ENCODE data around the gene METTL4.
"Not testable (repeated sequence)": the region's sequence is repeated elsewhere in the genome, so short reads cannot be mapped to it uniquely, and the experiment has no call there.

METTL4 gene

GRCh38 chr18:2547477-2548087, 23.7 kb downstream of the METTL4 start:
- Histone ChIP-seq H3K4me1 (ENCODE audit: control insufficient read depth, insufficient read depth, low read depth, low read length) (no peaks in the 10 kb centered on the region), H3K4ac (ENCODE audit: low read depth in 1 of 2, low read length in 2 of 2) (no peak overlapping the region), H2BK5ac (ENCODE audit: low read depth, low read length, poor library complexity, severe bottlenecking) (no peak overlapping the region), H3K18ac (ENCODE audit: low read depth in 1 of 2, low read length in 2 of 2) (no peak overlapping the region), H3K9me3 (ENCODE audit: control insufficient read depth, low read length) (no peaks in the 10 kb centered on the region), H2BK120ac (ENCODE audit: low read depth, low read length) (no peak overlapping the region), H4K91ac (ENCODE audit: low read length) (no peak overlapping the region), H2AK5ac (ENCODE audit: low read length, severe bottlenecking) (no peak overlapping the region), H2BK12ac (ENCODE audit: low read length in 2 of 2) (no peak overlapping the region), H3K79me1 (replicated peaks; ENCODE audit: low read length, poor library complexity, severe bottlenecking) (peaks cover 3% of the 10 kb centered on the region), H2AFZ (ENCODE audit: low read depth, low read length) (no peak overlapping the region), H3K4me3 (ENCODE audit: insufficient read depth in 1 of 2, low read depth in 1 of 2, low read length in 2 of 2) (no peak overlapping the region), H4K8ac (ENCODE audit: low read length) (no peak overlapping the region), H3K14ac (ENCODE audit: low read length in 2 of 2) (no peak overlapping the region), H3K27me3 (ENCODE audit: control insufficient read depth in 1 of 2, insufficient read depth in 1 of 2, low read length in 2 of 2) (no peaks in the 10 kb centered on the region), H3K4me2 (ENCODE audit: low read length, poor library complexity, severe bottlenecking) (no peak overlapping the region), H3K9ac (ENCODE audit: low read length) (no peak overlapping the region), H3K23ac (ENCODE audit: low read length in 2 of 2) (no peak overlapping the region), H3K36me3 (ENCODE audit: control insufficient read depth in 1 of 2, insufficient read depth in 2 of 2, low read depth in 1 of 2, low read length in 2 of 2) (peaks cover 0 to 4% of the 10 kb centered on the region in 2 experiments), H2BK15ac (ENCODE audit: low read depth, poor library complexity, severe bottlenecking) (no peak overlapping the region), H3K27ac (ENCODE audit: low read length, poor library complexity, severe bottlenecking) (no peak overlapping the region)
- peak; percentile 57 for DNase-seq
- WGBS = 87% methylated on average over 2 of the region's 4 CpGs

- H3K4me1 ChIP-seq (ENCODE audit: control insufficient read depth, insufficient read depth, low read depth, low read length) = no peaks in the 10 kb centered on the region
- H3K14ac ChIP-seq (ENCODE audit: low read length in 2 of 2) = no peak overlapping the region
- H2BK5ac ChIP-seq (ENCODE audit: low read depth, low read length, poor library complexity, severe bottlenecking) = no peak overlapping the region
- WGBS = no CpG with 5 or more reads among the region's 2 CpGs
- H2BK15ac ChIP-seq (ENCODE audit: low read depth, poor library complexity, severe bottlenecking) = no peak overlapping the region
- no peak for DNase-seq
- no peak overlapping the region for H3K27ac ChIP-seq (ENCODE audit: low read length, poor library complexity, severe bottlenecking)
- H3K23ac ChIP-seq (ENCODE audit: low read length in 2 of 2) = no peak overlapping the region
- no peak overlapping the region for H3K18ac ChIP-seq (ENCODE audit: low read depth in 1 of 2, low read length in 2 of 2)
- no peak overlapping the region for H2AK5ac ChIP-seq (ENCODE audit: low read length, severe bottlenecking)
- no peak overlapping the region for H2BK120ac ChIP-seq (ENCODE audit: low read depth, low read length)
- no peaks in the 10 kb centered on the region for H3K9me3 ChIP-seq (ENCODE audit: control insufficient read depth, low read length)
- H4K91ac ChIP-seq (ENCODE audit: low read length) = no peak overlapping the region
- H2BK12ac ChIP-seq (ENCODE audit: low read length in 2 of 2) = no peak overlapping the region
- no peak overlapping the region for H2AFZ ChIP-seq (ENCODE audit: low read depth, low read length)
- H3K9ac ChIP-seq (ENCODE audit: low read length) = no peak overlapping the region
- H3K27me3 ChIP-seq (ENCODE audit: control insufficient read depth in 1 of 2, insufficient read depth in 1 of 2, low read length in 2 of 2) = no peaks in the 10 kb centered on the region
- H3K4me2 ChIP-seq (ENCODE audit: low read length, poor library complexity, severe bottlenecking) = no peak overlapping the region
- peaks cover 3% of the 10 kb centered on the region for H3K79me1 ChIP-seq (replicated peaks; ENCODE audit: low read length, poor library complexity, severe bottlenecking)
- H3K4ac ChIP-seq (ENCODE audit: low read depth in 1 of 2, low read length in 2 of 2) = no peak overlapping the region
- H3K4me3 ChIP-seq (ENCODE audit: insufficient read depth in 1 of 2, low read depth in 1 of 2, low read length in 2 of 2) = no peak overlapping the region
- H3K36me3 ChIP-seq (ENCODE audit: control insufficient read depth in 1 of 2, insufficient read depth in 2 of 2, low read depth in 1 of 2, low read length in 2 of 2) = peaks cover 0 to 4% of the 10 kb centered on the region in 2 experiments
- no peak overlapping the region for H4K8ac ChIP-seq (ENCODE audit: low read length)
Measured at GRCh38 chr18:2545155-2545554, 26.1 kb downstream of the METTL4 start.

GRCh38 chr18:2541925-2542563, 29.3 kb downstream of the METTL4 start:
- H3K14ac ChIP-seq (ENCODE audit: low read length in 2 of 2); H4K8ac ChIP-seq (ENCODE audit: low read length); H2BK5ac ChIP-seq (ENCODE audit: low read depth, low read length, poor library complexity, severe bottlenecking); H3K36me3 ChIP-seq (ENCODE audit: control insufficient read depth in 1 of 2, insufficient read depth in 2 of 2, low read depth in 1 of 2, low read length in 2 of 2); H3K4me3 ChIP-seq (ENCODE audit: insufficient read depth in 1 of 2, low read depth in 1 of 2, low read length in 2 of 2); H4K91ac ChIP-seq (ENCODE audit: low read length); H2AK5ac ChIP-seq (ENCODE audit: low read length, severe bottlenecking); H3K23ac ChIP-seq (ENCODE audit: low read length in 2 of 2); H3K4ac ChIP-seq (ENCODE audit: low read depth in 1 of 2, low read length in 2 of 2); H3K4me2 ChIP-seq (ENCODE audit: low read length, poor library complexity, severe bottlenecking); H3K4me1 ChIP-seq (ENCODE audit: control insufficient read depth, insufficient read depth, low read depth, low read length); H3K18ac ChIP-seq (ENCODE audit: low read depth in 1 of 2, low read length in 2 of 2); H2BK120ac ChIP-seq (ENCODE audit: low read depth, low read length); H3K9me3 ChIP-seq (ENCODE audit: control insufficient read depth, low read length); H2BK12ac ChIP-seq (ENCODE audit: low read length in 2 of 2); H3K27ac ChIP-seq (ENCODE audit: low read length, poor library complexity, severe bottlenecking); H3K27me3 ChIP-seq (ENCODE audit: control insufficient read depth in 1 of 2, insufficient read depth in 1 of 2, low read length in 2 of 2); H2BK15ac ChIP-seq (ENCODE audit: low read depth, poor library complexity, severe bottlenecking); H2AFZ ChIP-seq (ENCODE audit: low read depth, low read length); H3K79me1 ChIP-seq (replicated peaks; ENCODE audit: low read length, poor library complexity, severe bottlenecking): not testable (repeated sequence)
- DNase-seq = peak; percentile 52
- no CpG with 5 or more reads among the region's 3 CpGs for WGBS
- peak overlapping the region; percentile 43 for H3K9ac ChIP-seq (ENCODE audit: low read length)

GRCh38 chr18:2540575-2540974, 30.7 kb downstream of the METTL4 start:
- no peak overlapping the region for H3K23ac ChIP-seq (ENCODE audit: low read length in 2 of 2)
- no peak overlapping the region for H2AFZ ChIP-seq (ENCODE audit: low read depth, low read length)
- no peaks in the 10 kb centered on the region for H3K9me3 ChIP-seq (ENCODE audit: control insufficient read depth, low read length)
- H3K4me1 ChIP-seq (ENCODE audit: control insufficient read depth, insufficient read depth, low read depth, low read length) = peaks cover 2% of the 10 kb centered on the region
- no CpG with 5 or more reads among the region's 4 CpGs for WGBS
- H3K79me1 ChIP-seq (replicated peaks; ENCODE audit: low read length, poor library complexity, severe bottlenecking) = no peaks in the 10 kb centered on the region
- H3K4me2 ChIP-seq (ENCODE audit: low read length, poor library complexity, severe bottlenecking) = no peak overlapping the region
- no peak overlapping the region for H4K91ac ChIP-seq (ENCODE audit: low read length)
- no peak overlapping the region for H2BK120ac ChIP-seq (ENCODE audit: low read depth, low read length)
- no peak overlapping the region for H2AK5ac ChIP-seq (ENCODE audit: low read length, severe bottlenecking)
- no peak for DNase-seq
- no peak overlapping the region for H4K8ac ChIP-seq (ENCODE audit: low read length)
- H2BK5ac ChIP-seq (ENCODE audit: low read depth, low read length, poor library complexity, severe bottlenecking) = no peak overlapping the region
- no peak overlapping the region for H3K4ac ChIP-seq (ENCODE audit: low read depth in 1 of 2, low read length in 2 of 2)
- H3K9ac ChIP-seq (ENCODE audit: low read length) = peak overlapping the region; percentile 43
- no peak overlapping the region for H2BK15ac ChIP-seq (ENCODE audit: low read depth, poor library complexity, severe bottlenecking)
- no peak overlapping the region for H3K27ac ChIP-seq (ENCODE audit: low read length, poor library complexity, severe bottlenecking)
- no peak overlapping the region for H3K18ac ChIP-seq (ENCODE audit: low read depth in 1 of 2, low read length in 2 of 2)
- H3K4me3 ChIP-seq (ENCODE audit: insufficient read depth in 1 of 2, low read depth in 1 of 2, low read length in 2 of 2) = no peak overlapping the region
- H3K14ac ChIP-seq (ENCODE audit: low read length in 2 of 2) = no peak overlapping the region
- H3K27me3 ChIP-seq (ENCODE audit: control insufficient read depth in 1 of 2, insufficient read depth in 1 of 2, low read length in 2 of 2) = no peaks in the 10 kb centered on the region
- H3K36me3 ChIP-seq (ENCODE audit: control insufficient read depth in 1 of 2, insufficient read depth in 2 of 2, low read depth in 1 of 2, low read length in 2 of 2) = peaks cover 0 to 4% of the 10 kb centered on the region in 2 experiments
- H2BK12ac ChIP-seq (ENCODE audit: low read length in 2 of 2) = no peak overlapping the region
